ENCODE data around the gene PTH2.
"Not testable (repeated sequence)": the region's sequence is repeated elsewhere in the genome, so short reads cannot be mapped to it uniquely, and the experiment has no call there.

PTH2 gene

DNA sequence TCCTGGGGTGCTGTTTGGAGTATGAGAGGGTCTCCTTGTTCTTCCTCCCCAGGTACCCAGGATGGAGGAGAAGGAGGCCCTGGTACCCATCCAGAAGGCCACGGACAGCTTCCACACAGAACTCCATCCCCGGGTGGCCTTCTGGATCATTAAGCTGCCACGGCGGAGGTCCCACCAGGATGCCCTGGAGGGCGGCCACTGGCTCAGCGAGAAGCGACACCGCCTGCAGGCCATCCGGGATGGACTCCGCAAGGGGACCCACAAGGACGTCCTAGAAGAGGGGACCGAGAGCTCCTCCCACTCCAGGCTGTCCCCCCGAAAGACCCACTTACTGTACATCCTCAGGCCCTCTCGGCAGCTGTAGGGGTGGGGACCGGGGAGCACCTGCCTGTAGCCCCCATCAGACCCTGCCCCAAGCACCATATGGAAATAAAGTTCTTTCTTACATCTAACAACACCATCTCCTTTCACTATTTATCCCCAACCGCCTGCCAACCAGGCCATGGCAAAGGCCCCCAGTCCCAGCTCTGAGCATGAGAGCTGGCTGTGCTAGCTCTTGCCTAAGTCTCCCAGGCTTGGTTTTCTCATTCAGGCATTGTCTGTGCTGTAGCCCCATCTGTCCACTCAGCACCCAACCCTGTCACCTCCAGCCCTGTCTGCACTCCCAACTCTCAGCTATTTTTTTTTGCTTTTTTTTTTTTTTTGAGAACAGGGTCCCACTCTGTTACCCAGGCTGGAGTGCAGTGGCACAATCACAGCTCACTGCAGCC lies 48.4 kb downstream of the PTH2 start:
- no peak for DNase-seq

- DNase-seq = not testable (repeated sequence)
Observed at GRCh38 chr19:49373174-49373573, 50.1 kb downstream of the PTH2 start.
